K562 (cell line): ENCODE results near the gene DGKA. TPM values are rescaled to one million over a fixed set of nuclear protein-coding genes. Genes with fewer than 3 reads are reported as not detected.

Experiments used
- AFF1 ChIP-seq, 2 experiments: fragments of 450-650 bp; IDR thresholded peaks; 2 replicates each; pipeline ENCODE4 v1.6.1; 2018; ENCODE audit warnings: mild to moderate bottlenecking in 2 of 2, low read depth in 1 of 2; ENCODE audit not compliant: partially characterized antibody in 2 of 2
- ARID1B ChIP-seq: fragments of 450-650 bp; IDR thresholded peaks from 2 replicates; pipeline ENCODE4 v1.6.1; 2016; ENCODE audit warnings: antibody characterized with exemption, mild to moderate bottlenecking, inconsistent platforms
- ELF4 ChIP-seq: fragments of 450-650 bp; formaldehyde crosslinking; IDR thresholded peaks from 2 replicates; pipeline ENCODE4 v1.4.0; 2022; ENCODE audit warnings: missing genetic modification characterization
- ETV5 ChIP-seq: sonication (generic); formaldehyde crosslinking; IDR thresholded peaks from 2 replicates; pipeline ENCODE4 v1.4.0; 2020; ENCODE audit warnings: low read depth, mild to moderate bottlenecking, missing genetic modification reagents
- KDM5B ChIP-seq: fragments of 200-600 bp; sonication (generic); IDR thresholded peaks from 2 replicates; pipeline ENCODE4 v1.6.1; 2012; ENCODE audit warnings: low read depth, mild to moderate bottlenecking, moderate library complexity, low read length, control low read depth, inconsistent platforms; ENCODE audit not compliant: insufficient replicate concordance
- NUFIP1 ChIP-seq: fragments of 450-650 bp; IDR thresholded peaks from 2 replicates; pipeline ENCODE4 v1.6.1; 2018; ENCODE audit not compliant: partially characterized antibody
- POLR2AphosphoS5 ChIP-seq: IDR thresholded peaks from 2 replicates; pipeline ENCODE4 v1.6.1; 2011; ENCODE audit warnings: mild to moderate bottlenecking, low read depth, low read length, moderate library complexity; ENCODE audit not compliant: control insufficient read depth, insufficient read depth
- SAP30 ChIP-seq: fragments of 200-600 bp; sonication (generic); IDR thresholded peaks from 2 replicates; pipeline ENCODE4 v1.6.1; 2012; ENCODE audit warnings: borderline replicate concordance, low read depth, mild to moderate bottlenecking, moderate library complexity, low read length, control low read depth, inconsistent platforms; ENCODE audit not compliant: insufficient read depth, poor library complexity, severe bottlenecking
- THRAP3 ChIP-seq: fragments of 450-650 bp; IDR thresholded peaks from 2 replicates; pipeline ENCODE4 v1.6.1; 2016; ENCODE audit warnings: mild to moderate bottlenecking, inconsistent platforms, borderline replicate concordance
- ZKSCAN1 ChIP-seq: fragments of 150-350 bp; IDR thresholded peaks from 2 replicates; pipeline ENCODE4 v1.6.1; 2016; ENCODE audit warnings: low read depth, low read length
- ZNF766 ChIP-seq: fragments of 200-800 bp; sonication (Bioruptor generic); conservative IDR thresholded peaks from 2 replicates; pipeline ENCODE4 v1.6.1; 2016; ENCODE audit warnings: missing genetic modification characterization, missing compliant biosample characterization
- polyA plus RNA-seq, 8 experiments: library from polyadenylated mRNA; depleted of rRNA in 4 of 8; stranded (reverse) in 5 of 8; unstranded in 3 of 8; fragments of >200 nt; fragmentation: Nextera tagmentation in 2 of 8; fragmentation: Illumina TruSeq in 1 of 8; extraction: Ambion mirVana in 2 of 8; extraction: Trizol in 1 of 8; gene quantifications; 2 replicates each; pipeline versions ENCODE4 v1.2.1 to v1.2.3, GENCODE V29; 2011 to 2014; ENCODE audit warnings: inconsistent platforms in 1 of 8, missing spikeins in 1 of 8
- total RNA-seq, 7 experiments: library from RNA; depleted of rRNA in 6 of 7; stranded (reverse); fragments of >200 nt in 6 of 7; fragmentation: Illumina TruSeq in 2 of 7; extraction: Trizol in 2 of 7; gene quantifications; 2 replicates each; pipeline versions ENCODE4 v1.2.1 to v1.2.3, GENCODE V29; 2011 to 2021; ENCODE audit warnings: low replicate concordance in 1 of 7
- TF ChIP-seq, protein P1 (sequence below): sonication (generic); formaldehyde crosslinking; IDR thresholded peaks from 2 replicates; pipeline ENCODE4 v1.4.0; 2020; ENCODE audit warnings: mild to moderate bottlenecking, missing genetic modification reagents
- TF ChIP-seq, protein P2 (sequence below): sonication (generic); formaldehyde crosslinking; IDR thresholded peaks from 2 replicates; pipeline ENCODE4 v1.9.0; 2022; ENCODE audit warnings: mild to moderate bottlenecking, missing genetic modification reagents
- TF ChIP-seq, protein P3 (sequence below): fragments of 450-650 bp; formaldehyde crosslinking; IDR thresholded peaks from 2 replicates; pipeline ENCODE4 v1.4.0; 2022; ENCODE audit warnings: missing genetic modification characterization
- TF ChIP-seq, protein P4 (sequence below): fragments of 450-650 bp; IDR thresholded peaks from 2 replicates; pipeline ENCODE4 v1.7.1; 2018; ENCODE audit warnings: mild to moderate bottlenecking, low read depth; ENCODE audit not compliant: partially characterized antibody

The DGKA gene
- total and polyA plus RNA-seq, 9 of the 15 experiments (the other 6 are each of a cell fraction or from before 2014, with no cell fraction given), result 3.4 to 12.4 (median 6.2) TPM

- TF ChIP-seq NUFIP1 (no peak), ELF4 (CRISPR knock-in tag) (peak; percentile 97), KDM5B (peak; percentile 53), ARID1B (peak; percentile 74), ZKSCAN1 (no peak), POLR2AphosphoS5 (peak; percentile 31; the same call in 1 of the 2 replicates), ZNF766 (0 out of 2 replicates have a peak, but pooled peaks have one; percentile 36), ETV5 (CRISPR knock-in tag) (0 out of 2 replicates have a peak, but pooled peaks have one; percentile 45), AFF1 (IDR thresholded peaks at IDR 0.05; ENCODE audit: low read depth in 1 of 2, partially characterized antibody in 2 of 2) (peak; percentile 67 to 93), THRAP3 (peak; percentile 98), SAP30 (peak; percentile 60)
- TF ChIP-seq, protein P1, sequence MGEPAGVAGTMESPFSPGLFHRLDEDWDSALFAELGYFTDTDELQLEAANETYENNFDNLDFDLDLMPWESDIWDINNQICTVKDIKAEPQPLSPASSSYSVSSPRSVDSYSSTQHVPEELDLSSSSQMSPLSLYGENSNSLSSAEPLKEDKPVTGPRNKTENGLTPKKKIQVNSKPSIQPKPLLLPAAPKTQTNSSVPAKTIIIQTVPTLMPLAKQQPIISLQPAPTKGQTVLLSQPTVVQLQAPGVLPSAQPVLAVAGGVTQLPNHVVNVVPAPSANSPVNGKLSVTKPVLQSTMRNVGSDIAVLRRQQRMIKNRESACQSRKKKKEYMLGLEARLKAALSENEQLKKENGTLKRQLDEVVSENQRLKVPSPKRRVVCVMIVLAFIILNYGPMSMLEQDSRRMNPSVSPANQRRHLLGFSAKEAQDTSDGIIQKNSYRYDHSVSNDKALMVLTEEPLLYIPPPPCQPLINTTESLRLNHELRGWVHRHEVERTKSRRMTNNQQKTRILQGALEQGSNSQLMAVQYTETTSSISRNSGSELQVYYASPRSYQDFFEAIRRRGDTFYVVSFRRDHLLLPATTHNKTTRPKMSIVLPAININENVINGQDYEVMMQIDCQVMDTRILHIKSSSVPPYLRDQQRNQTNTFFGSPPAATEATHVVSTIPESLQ (CRISPR knock-in tag), result no peak
- TF ChIP-seq, protein P2, sequence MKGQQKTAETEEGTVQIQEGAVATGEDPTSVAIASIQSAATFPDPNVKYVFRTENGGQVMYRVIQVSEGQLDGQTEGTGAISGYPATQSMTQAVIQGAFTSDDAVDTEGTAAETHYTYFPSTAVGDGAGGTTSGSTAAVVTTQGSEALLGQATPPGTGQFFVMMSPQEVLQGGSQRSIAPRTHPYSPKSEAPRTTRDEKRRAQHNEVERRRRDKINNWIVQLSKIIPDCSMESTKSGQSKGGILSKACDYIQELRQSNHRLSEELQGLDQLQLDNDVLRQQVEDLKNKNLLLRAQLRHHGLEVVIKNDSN (CRISPR knock-in tag), result no peak
- TF ChIP-seq, protein P3, sequence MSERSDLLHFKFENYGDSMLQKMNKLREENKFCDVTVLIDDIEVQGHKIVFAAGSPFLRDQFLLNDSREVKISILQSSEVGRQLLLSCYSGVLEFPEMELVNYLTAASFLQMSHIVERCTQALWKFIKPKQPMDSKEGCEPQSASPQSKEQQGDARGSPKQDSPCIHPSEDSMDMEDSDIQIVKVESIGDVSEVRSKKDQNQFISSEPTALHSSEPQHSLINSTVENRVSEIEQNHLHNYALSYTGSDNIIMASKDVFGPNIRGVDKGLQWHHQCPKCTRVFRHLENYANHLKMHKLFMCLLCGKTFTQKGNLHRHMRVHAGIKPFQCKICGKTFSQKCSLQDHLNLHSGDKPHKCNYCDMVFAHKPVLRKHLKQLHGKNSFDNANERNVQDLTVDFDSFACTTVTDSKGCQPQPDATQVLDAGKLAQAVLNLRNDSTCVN, result peak; percentile 97
- TF ChIP-seq, protein P4, sequence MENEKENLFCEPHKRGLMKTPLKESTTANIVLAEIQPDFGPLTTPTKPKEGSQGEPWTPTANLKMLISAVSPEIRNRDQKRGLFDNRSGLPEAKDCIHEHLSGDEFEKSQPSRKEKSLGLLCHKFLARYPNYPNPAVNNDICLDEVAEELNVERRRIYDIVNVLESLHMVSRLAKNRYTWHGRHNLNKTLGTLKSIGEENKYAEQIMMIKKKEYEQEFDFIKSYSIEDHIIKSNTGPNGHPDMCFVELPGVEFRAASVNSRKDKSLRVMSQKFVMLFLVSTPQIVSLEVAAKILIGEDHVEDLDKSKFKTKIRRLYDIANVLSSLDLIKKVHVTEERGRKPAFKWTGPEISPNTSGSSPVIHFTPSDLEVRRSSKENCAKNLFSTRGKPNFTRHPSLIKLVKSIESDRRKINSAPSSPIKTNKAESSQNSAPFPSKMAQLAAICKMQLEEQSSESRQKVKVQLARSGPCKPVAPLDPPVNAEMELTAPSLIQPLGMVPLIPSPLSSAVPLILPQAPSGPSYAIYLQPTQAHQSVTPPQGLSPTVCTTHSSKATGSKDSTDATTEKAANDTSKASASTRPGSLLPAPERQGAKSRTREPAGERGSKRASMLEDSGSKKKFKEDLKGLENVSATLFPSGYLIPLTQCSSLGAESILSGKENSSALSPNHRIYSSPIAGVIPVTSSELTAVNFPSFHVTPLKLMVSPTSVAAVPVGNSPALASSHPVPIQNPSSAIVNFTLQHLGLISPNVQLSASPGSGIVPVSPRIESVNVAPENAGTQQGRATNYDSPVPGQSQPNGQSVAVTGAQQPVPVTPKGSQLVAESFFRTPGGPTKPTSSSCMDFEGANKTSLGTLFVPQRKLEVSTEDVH, result peak; percentile 53
Measured at GRCh38 chr12:55972911-55973598, 42.1 kb downstream of the DGKA start (continued).
